H9 (cell line): ENCODE measurements around the gene ZDHHC3. TPM values are rescaled to one million over a fixed set of nuclear protein-coding genes. Genes with fewer than 3 reads are reported as not detected.

Experiments used
- DNase-seq: peaks from one replicate; pipeline ENCODE4 v3.0.0-alpha.2; 2017
- H2AFZ ChIP-seq: one replicate; pipeline ENCODE4 v1.6.1; 2013; ENCODE audit warnings: mild to moderate bottlenecking, low read length, control low read depth, moderate library complexity
- H2AK5ac ChIP-seq: 2 replicates; pipeline ENCODE4 v1.6.1; 2013; ENCODE audit warnings: low read length, control low read depth, mixed read lengths; ENCODE audit not compliant: insufficient read length
- H2BK120ac ChIP-seq: one replicate; pipeline ENCODE4 v1.6.1; 2013; ENCODE audit warnings: low read depth, mild to moderate bottlenecking, low read length, control low read depth, inconsistent platforms; ENCODE audit not compliant: poor library complexity, severe bottlenecking
- H2BK12ac ChIP-seq: 2 replicates; pipeline ENCODE4 v1.6.1; 2013; ENCODE audit warnings: low read length, control low read depth, mixed read lengths, low read depth; ENCODE audit not compliant: insufficient read length
- H2BK15ac ChIP-seq: 2 replicates; pipeline ENCODE4 v1.6.1; 2013; ENCODE audit warnings: low read depth, low read length, control low read depth
- H2BK20ac ChIP-seq: one replicate; pipeline ENCODE4 v1.6.1; 2013; ENCODE audit warnings: low read depth, mild to moderate bottlenecking, low read length, control low read depth, inconsistent platforms; ENCODE audit not compliant: poor library complexity, severe bottlenecking
- H2BK5ac ChIP-seq: 2 replicates; pipeline ENCODE4 v1.6.1; 2013; ENCODE audit warnings: low read length, control low read depth, mixed read lengths; ENCODE audit not compliant: insufficient read length
- H3K14ac ChIP-seq: 2 replicates; pipeline ENCODE4 v1.6.1; 2013; ENCODE audit warnings: low read length, control low read depth; ENCODE audit not compliant: insufficient read depth
- H3K18ac ChIP-seq: 2 replicates; pipeline ENCODE4 v1.6.1; 2013; ENCODE audit warnings: low read depth, mild to moderate bottlenecking, mixed read lengths, low read length, control low read depth; ENCODE audit not compliant: insufficient read length
- H3K23ac ChIP-seq: 2 replicates; pipeline ENCODE4 v1.6.1; 2013; ENCODE audit warnings: low read length, control low read depth, mixed read lengths, low read depth; ENCODE audit not compliant: insufficient read length
- H3K23me2 ChIP-seq: 2 replicates; pipeline ENCODE4 v1.6.1; 2013; ENCODE audit warnings: low read depth, mild to moderate bottlenecking, mixed read lengths, low read length, control low read depth; ENCODE audit not compliant: insufficient read length, poor library complexity, severe bottlenecking
- H3K27ac ChIP-seq: 2 replicates; pipeline ENCODE4 v1.5.1; 2013; ENCODE audit warnings: low read length, control low read depth, mixed read lengths, low read depth; ENCODE audit not compliant: insufficient read length
- H3K27me3 ChIP-seq: 2 replicates; pipeline ENCODE4 v1.6.1; 2013; ENCODE audit warnings: low read length, control low read depth, inconsistent platforms; ENCODE audit not compliant: insufficient read depth
- H3K4ac ChIP-seq: 2 replicates; pipeline ENCODE4 v1.6.1; 2013; ENCODE audit warnings: low read depth, mild to moderate bottlenecking, control low read depth, inconsistent platforms, low read length, moderate library complexity
- H3K4me1 ChIP-seq: 2 replicates; pipeline ENCODE4 v1.6.1; 2013; ENCODE audit warnings: low read length, control low read depth, inconsistent platforms; ENCODE audit not compliant: insufficient read depth
- H3K4me2 ChIP-seq: 2 replicates; pipeline ENCODE4 v1.6.1; 2013; ENCODE audit warnings: low read length, control low read depth, mixed read lengths; ENCODE audit not compliant: insufficient read length, insufficient read depth
- H3K56ac ChIP-seq: 2 replicates; pipeline ENCODE4 v1.6.1; 2013; ENCODE audit warnings: low read depth, mild to moderate bottlenecking, mixed read lengths, low read length, control low read depth; ENCODE audit not compliant: insufficient read length
- H3K79me1 ChIP-seq: 2 replicates; pipeline ENCODE4 v1.6.1; 2013; ENCODE audit warnings: low read depth, mild to moderate bottlenecking, moderate library complexity, low read length, control low read depth, inconsistent platforms; ENCODE audit not compliant: insufficient read depth, poor library complexity, severe bottlenecking
- H3K79me2 ChIP-seq: 2 replicates; pipeline ENCODE4 v1.6.1; 2013; ENCODE audit warnings: low read length, control low read depth, inconsistent platforms; ENCODE audit not compliant: insufficient read depth
- H3K9ac ChIP-seq: 2 replicates; pipeline ENCODE4 v1.6.1; 2013; ENCODE audit warnings: low read length, control low read depth, mixed read lengths; ENCODE audit not compliant: insufficient read length; ENCODE audit errors: extremely low read depth
- H3K9me3 ChIP-seq: one replicate; pipeline ENCODE4 v1.6.1; 2013; ENCODE audit warnings: low read depth, low read length, inconsistent platforms; ENCODE audit not compliant: control insufficient read depth
- H3T11ph ChIP-seq: one replicate; pipeline ENCODE4 v1.6.1; 2013; ENCODE audit warnings: mild to moderate bottlenecking, low read length, control low read depth, inconsistent platforms
- H4K20me1 ChIP-seq: one replicate; pipeline ENCODE4 v1.6.1; 2013; ENCODE audit not compliant: control insufficient read depth, insufficient read length, insufficient read depth
- H4K5ac ChIP-seq: 2 replicates; pipeline ENCODE4 v1.6.1; 2013; ENCODE audit warnings: low read depth, mild to moderate bottlenecking, mixed read lengths, low read length, control low read depth; ENCODE audit not compliant: insufficient read length
- H4K8ac ChIP-seq: replicated peaks from 2 replicates; pipeline ENCODE4 v1.6.1; 2013; ENCODE audit warnings: low read length, control low read depth, mixed read lengths, low read depth; ENCODE audit not compliant: insufficient read length
- H4K91ac ChIP-seq: 2 replicates; pipeline ENCODE4 v1.6.1; 2013; ENCODE audit warnings: low read depth, mild to moderate bottlenecking, moderate library complexity, mixed read lengths, low read length, control low read depth; ENCODE audit not compliant: insufficient read length
- H3K27ac Mint-ChIP-seq, 3 experiments: 2 replicates in 2 of 3; 3 replicates in 1 of 3; pipeline ENCODE4 v1.8.0; 2020 to 2021; ENCODE audit warnings: mixed read lengths in 3 of 3, mild to moderate bottlenecking in 1 of 3, moderate library complexity in 1 of 3
- H3K27me3 Mint-ChIP-seq: 2 replicates; pipeline ENCODE4 v1.8.0; 2021; ENCODE audit warnings: low read depth, mild to moderate bottlenecking, moderate library complexity, mixed read lengths
- H3K36me3 Mint-ChIP-seq, 3 experiments: 2 replicates in 2 of 3; 3 replicates in 1 of 3; pipeline ENCODE4 v1.8.0; 2020 to 2021; ENCODE audit warnings: low read depth in 3 of 3, mixed read lengths in 3 of 3; ENCODE audit not compliant: insufficient read depth in 1 of 3
- H3K4me1 Mint-ChIP-seq, 2 experiments: 2 replicates each; pipeline ENCODE4 v1.8.0; 2020; ENCODE audit warnings: mixed read lengths in 2 of 2
- H3K4me3 Mint-ChIP-seq, 2 experiments: 2 replicates in 1 of 2; 3 replicates in 1 of 2; pipeline ENCODE4 v1.8.0; 2020 to 2021; ENCODE audit warnings: mild to moderate bottlenecking in 2 of 2, mixed read lengths in 2 of 2, moderate library complexity in 1 of 2
- H3K9me3 Mint-ChIP-seq, 2 experiments: 2 replicates in 1 of 2; 3 replicates in 1 of 2; pipeline ENCODE4 v1.8.0; 2020; ENCODE audit warnings: mild to moderate bottlenecking in 2 of 2, mixed read lengths in 2 of 2, moderate library complexity in 1 of 2
- CTCF ChIP-seq: fragments of 200-600 bp; sonication (generic); conservative IDR thresholded peaks from 3 replicates; pipeline ENCODE4 v1.8.0; 2021; ENCODE audit warnings: antibody characterized with exemption, mild to moderate bottlenecking
- WGBS: extraction: QIAGEN DNeasy Blood & Tissue Kit; methylation state at CpG from one replicate; pipeline ENCODE4 v1.1.7; 2013; ENCODE audit warnings: missing lambda C conversion rate, low lambda C conversion rate, mixed read lengths; ENCODE audit not compliant: insufficient read length; ENCODE audit errors: extremely low coverage; 5-methylcytosine and 5-hydroxymethylcytosine counted together
- total RNA-seq: library from RNA; stranded (reverse); gene quantifications from 2 replicates; pipeline ENCODE4 v1.2.1, GENCODE V29; 2021

Gene ZDHHC3
- total RNA-seq, 1 experiment from 2014 or later, result 71.3 TPM

DNA sequence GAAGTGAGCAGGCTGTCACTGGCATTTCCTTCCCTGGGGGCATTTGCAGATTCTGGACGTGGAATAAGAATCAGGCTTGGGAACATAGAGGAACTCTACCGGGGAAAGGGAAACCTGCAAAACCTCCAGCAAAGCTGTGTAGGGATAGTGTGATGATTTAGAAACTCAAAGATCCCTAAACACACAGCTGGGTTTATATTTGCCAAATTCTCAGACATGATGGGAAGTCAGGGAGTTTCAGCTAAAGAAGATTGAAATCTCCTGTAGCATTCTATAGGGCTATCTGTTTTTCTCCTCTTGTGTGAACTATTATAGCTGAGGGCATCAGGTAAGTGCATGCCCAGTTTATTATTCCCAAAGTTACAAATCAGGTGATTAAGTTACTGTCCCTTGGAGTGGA, 40.9 kb upstream of the ZDHHC3 start:
- H3K23ac ChIP-seq, result no peak overlapping the region
- no peak overlapping the region for H4K5ac ChIP-seq
- H3K27ac ChIP-seq, result no peak overlapping the region
- H2BK12ac ChIP-seq, result no peak overlapping the region
- no peak overlapping the region for H2BK20ac ChIP-seq
- no peak for TF ChIP-seq CTCF
- WGBS, result no CpG with 5 or more reads among the region's 2 CpGs
- no peaks in the 10 kb centered on the region for H3K9me3 ChIP-seq
- no peak overlapping the region for H2BK15ac ChIP-seq
- H3K4me3 Mint-ChIP-seq, result no peak overlapping the region
- H3K4me1 Mint-ChIP-seq, result peaks cover 16 to 20% of the 10 kb centered on the region in 2 experiments
- no peak overlapping the region for H2BK120ac ChIP-seq
- no peak overlapping the region for H3K56ac ChIP-seq
- no peak overlapping the region for H3K18ac ChIP-seq
- H3K4ac ChIP-seq, result no peak overlapping the region
- H3K14ac ChIP-seq, result no peak overlapping the region
- H3K27me3 Mint-ChIP-seq, result peaks cover 1% of the 10 kb centered on the region; the same call in 1 of the 2 replicates
- no peak overlapping the region for H2BK5ac ChIP-seq
- H3K9me3 Mint-ChIP-seq, result no peaks in the 10 kb centered on the region
- no peak overlapping the region for H3K4me2 ChIP-seq
- no peaks in the 10 kb centered on the region for H3K23me2 ChIP-seq
- no peak for DNase-seq
- no peak overlapping the region for H2AFZ ChIP-seq
- H3K79me1 ChIP-seq, result no peaks in the 10 kb centered on the region
- H4K91ac ChIP-seq, result no peak overlapping the region
- no peaks in the 10 kb centered on the region for H3K27me3 ChIP-seq
- H4K20me1 ChIP-seq, result no peaks in the 10 kb centered on the region
- H3T11ph ChIP-seq, result no peak overlapping the region
- no peaks in the 10 kb centered on the region for H3K4me1 ChIP-seq
- H4K8ac ChIP-seq, result no peak overlapping the region
- H3K27ac Mint-ChIP-seq, result no peak overlapping the region
- peaks cover 15 to 18% (median 16%) of the 10 kb centered on the region in 3 experiments for H3K36me3 Mint-ChIP-seq
- H3K79me2 ChIP-seq, result no peaks in the 10 kb centered on the region
- H3K9ac ChIP-seq, result no peak overlapping the region
- no peak overlapping the region for H2AK5ac ChIP-seq
